Activated CD4-positive, alpha-beta T cell treated with anti-CD3 and anti-CD28 coated beads for 24 hours (primary cell): ENCODE data around the gene SHC4.
"Not testable (repeated sequence)": the region's sequence is repeated elsewhere in the genome, so short reads cannot be mapped to it uniquely, and the experiment has no call there.

Experiments used
- DNase-seq, 2 donors: peaks; one replicate each; pipeline ENCODE4 v3.0.0-alpha.2; 2020; ENCODE audit warnings: low read depth in 2 of 2

Gene SHC4

GRCh38 chr15:48796930-48797329 is 166.8 kb downstream of the SHC4 start:
- no peak for DNase-seq

- DNase-seq = no peak
Measured at GRCh38 chr15:48796521-48796920, 167.2 kb downstream of the SHC4 start.

- DNase-seq = no peak
Measured at GRCh38 chr15:48795901-48796300, 167.8 kb downstream of the SHC4 start.

GRCh38 chr15:48794697-48795134 is 169.0 kb downstream of the SHC4 start:
- no peak for DNase-seq

GRCh38 chr15:48792408-48792807 is 171.3 kb downstream of the SHC4 start:
- no peak for DNase-seq

GRCh38 chr15:48790466-48791115 is 173.1 kb downstream of the SHC4 start:
- DNase-seq = not testable (repeated sequence)

GRCh38 chr15:48785712-48786111 is 178.0 kb downstream of the SHC4 start:
- no peak for DNase-seq

GRCh38 chr15:48785195-48785594 is 178.5 kb downstream of the SHC4 start:
- no peak for DNase-seq

DNA sequence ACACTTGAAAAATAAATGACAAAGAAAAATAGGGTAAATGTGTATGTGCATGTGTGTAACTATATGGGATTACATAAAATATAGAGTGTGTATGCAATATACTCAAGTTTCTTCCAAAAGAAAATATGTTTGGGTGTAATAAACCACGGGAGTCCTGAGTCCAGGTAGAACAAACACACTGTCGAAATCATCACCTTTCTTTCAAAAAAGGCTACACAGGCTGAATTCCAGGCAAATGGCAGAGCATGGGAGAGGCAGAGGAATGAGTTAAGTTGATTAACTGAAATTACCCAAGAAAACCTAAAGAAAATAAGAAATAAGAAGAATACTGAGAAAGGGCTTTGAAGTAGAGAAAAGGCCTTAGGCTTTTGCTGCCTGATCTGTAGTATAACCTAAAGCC is 179.0 kb downstream of the SHC4 start:
- no peak for DNase-seq

DNA sequence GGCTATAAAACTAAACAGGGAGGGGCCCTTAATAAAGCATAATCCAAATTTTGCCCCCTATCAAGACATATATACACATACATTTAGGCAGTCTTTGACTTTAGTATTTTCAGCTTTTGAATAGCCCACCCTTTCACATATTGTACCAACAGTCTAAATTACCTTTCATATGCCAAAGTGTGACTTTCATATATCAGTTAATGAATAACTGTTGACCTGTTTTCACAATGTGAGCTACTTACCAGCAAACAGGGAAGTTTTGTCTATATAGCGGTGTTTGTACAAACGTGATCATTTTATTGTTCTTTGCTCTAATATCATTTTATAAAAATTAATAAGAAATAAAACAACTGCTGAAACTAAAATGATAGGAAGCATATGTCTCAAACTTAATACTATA is 180.8 kb downstream of the SHC4 start:
- no peak for DNase-seq

- DNase-seq = no peak
Measured at GRCh38 chr15:48781481-48782081, 182.1 kb downstream of the SHC4 start.

GRCh38 chr15:48781017-48781416 is 182.7 kb downstream of the SHC4 start:
- DNase-seq = no peak

DNA sequence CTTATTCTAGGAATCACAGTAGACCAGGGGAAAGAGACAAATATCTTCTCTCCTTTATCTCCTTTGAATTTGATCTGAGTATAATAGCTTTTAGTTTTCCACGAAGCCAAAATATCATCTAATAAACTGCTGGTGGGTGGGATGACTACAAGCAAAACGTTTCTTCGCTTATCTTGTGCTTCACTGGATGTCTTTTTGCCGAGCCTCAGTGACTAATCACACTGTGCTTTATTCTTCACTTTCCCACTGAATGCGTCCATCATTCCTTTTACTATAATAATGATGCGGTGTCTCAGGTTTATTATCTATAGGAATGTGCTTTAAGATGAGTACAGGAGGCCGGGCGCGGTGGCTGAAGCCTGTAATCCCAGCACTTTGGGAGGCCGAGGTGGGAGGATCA is 185.4 kb downstream of the SHC4 start:
- DNase-seq = no peak

DNA sequence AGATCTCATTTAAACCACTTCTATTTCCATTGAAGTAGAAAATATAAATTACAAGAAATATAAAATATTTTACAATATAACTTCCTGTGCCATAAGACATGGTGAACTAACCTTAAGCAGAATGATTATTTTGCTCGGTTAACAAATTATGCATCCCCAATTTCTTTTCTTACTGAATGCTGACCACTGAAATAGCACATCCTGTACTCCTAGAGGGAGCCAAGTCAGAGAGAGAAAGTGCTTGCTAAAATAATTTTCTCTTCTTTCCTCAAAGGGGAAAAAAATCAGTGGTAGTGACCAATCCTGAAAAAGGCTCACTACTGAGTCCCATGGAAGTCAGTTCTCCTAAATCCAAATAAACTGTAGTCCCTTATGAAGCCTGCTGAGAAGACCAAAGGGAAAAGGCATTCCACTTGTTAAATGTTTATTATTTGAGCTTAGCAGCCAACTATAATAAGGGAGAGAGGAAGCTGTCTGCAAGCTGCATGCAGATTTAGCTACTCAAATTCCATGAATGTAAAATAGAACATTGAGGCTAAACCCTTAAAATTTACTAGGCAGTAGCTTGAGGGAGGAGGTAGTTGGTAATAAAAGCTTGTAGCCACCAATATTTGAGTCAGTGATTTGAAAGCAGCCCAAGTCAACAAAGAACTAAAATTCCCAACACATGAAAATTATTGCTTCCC is 185.9 kb downstream of the SHC4 start:
- no peak for DNase-seq

- DNase-seq = no peak
Measured at GRCh38 chr15:48775546-48775945, 188.2 kb downstream of the SHC4 start.

DNA sequence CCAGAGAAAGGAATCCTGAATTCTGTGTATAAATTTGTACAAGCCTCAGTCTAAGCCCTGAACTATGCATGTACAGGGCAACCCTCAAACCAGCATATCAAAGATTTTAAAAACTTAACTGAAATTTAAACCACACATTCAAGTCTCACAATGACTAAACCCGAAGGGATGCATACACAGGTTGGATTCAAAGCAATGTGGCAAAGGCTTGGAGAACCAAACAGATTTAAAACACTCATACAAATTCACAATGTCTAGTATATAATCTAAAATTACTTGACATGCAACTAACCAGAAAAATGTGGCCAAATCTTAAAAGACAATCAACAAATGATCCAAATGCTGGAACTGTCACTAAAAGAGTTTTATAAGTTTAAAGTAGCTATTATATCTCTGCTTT is 189.2 kb downstream of the SHC4 start:
- no peak for DNase-seq
